ENCODE measurements around the gene NUP155.
"Not testable (repeated sequence)": the region's sequence is repeated elsewhere in the genome, so short reads cannot be mapped to it uniquely, and the experiment has no call there.

The NUP155 gene

GRCh38 chr5:37370864-37371726 lies at the start of gene NUP155:
NUP155 (minus strand) TSS chr5:37371106; CDS start chr5:37370977, 129 bp downstream.
- peak; percentile 96 for DNase-seq (ENCODE audit: low spot score)

- DNase-seq (ENCODE audit: low spot score) = no peak
These were observed 46.4 kb upstream of the NUP155 start for GRCh38 chr5:37417347-37417746.

GRCh38 chr5:37415456-37415855 lies 44.5 kb upstream of the NUP155 start:
- DNase-seq (ENCODE audit: low spot score) = not testable (repeated sequence)

- DNase-seq (ENCODE audit: low spot score) = no peak
These were observed 41.6 kb upstream of the NUP155 start for GRCh38 chr5:37412515-37412914.

- DNase-seq (ENCODE audit: low spot score) = no peak
These were observed 29.6 kb upstream of the NUP155 start for GRCh38 chr5:37400501-37400900.

- no peak for DNase-seq (ENCODE audit: low spot score)
These were observed 25.4 kb upstream of the NUP155 start for GRCh38 chr5:37396352-37396751.

- peak; percentile 9 for DNase-seq (ENCODE audit: low spot score)
These were observed 20.7 kb upstream of the NUP155 start for GRCh38 chr5:37391591-37391990.

- DNase-seq (ENCODE audit: low spot score) = peak; percentile 91
These were observed 8.3 kb upstream of the NUP155 start, which contains the start of gene WDR70 for GRCh38 chr5:37379100-37379628. WDR70 (plus strand) TSS chr5:37379318; CDS start chr5:37379368, 50 bp downstream.

- DNase-seq (ENCODE audit: low spot score) = not testable (repeated sequence)
These were observed 7.2 kb upstream of the NUP155 start for GRCh38 chr5:37378066-37378465.

- no peak for DNase-seq (ENCODE audit: low spot score)
These were observed 4.2 kb upstream of the NUP155 start for GRCh38 chr5:37375091-37375490.

- no peak for DNase-seq (ENCODE audit: low spot score)
These were observed 399 bp downstream of the NUP155 start for GRCh38 chr5:37370550-37370863.

GRCh38 chr5:37355161-37355560 lies 15.7 kb downstream of the NUP155 start:
- no peak for DNase-seq (ENCODE audit: low spot score)

GRCh38 chr5:37342741-37343140 lies 28.2 kb downstream of the NUP155 start:
- DNase-seq (ENCODE audit: low spot score) = not testable (repeated sequence)

GRCh38 chr5:37334754-37335153 lies 36.2 kb downstream of the NUP155 start:
- not testable (repeated sequence) for DNase-seq (ENCODE audit: low spot score)

GRCh38 chr5:37326536-37326935 lies 44.4 kb downstream of the NUP155 start:
- DNase-seq (ENCODE audit: low spot score) = no peak

GRCh38 chr5:37323607-37324006 lies 47.3 kb downstream of the NUP155 start:
- no peak for DNase-seq (ENCODE audit: low spot score)

GRCh38 chr5:37319037-37319782 lies 51.7 kb downstream of the NUP155 start:
- DNase-seq (ENCODE audit: low spot score) = no peak

GRCh38 chr5:37316027-37316426 lies 54.9 kb downstream of the NUP155 start:
- no peak for DNase-seq (ENCODE audit: low spot score)

GRCh38 chr5:37310360-37310759 lies 60.5 kb downstream of the NUP155 start:
- DNase-seq (ENCODE audit: low spot score) = no peak

GRCh38 chr5:37308793-37309192 lies 62.1 kb downstream of the NUP155 start:
- DNase-seq (ENCODE audit: low spot score) = no peak

GRCh38 chr5:37304888-37305287 lies 66.0 kb downstream of the NUP155 start:
- no peak for DNase-seq (ENCODE audit: low spot score)

GRCh38 chr5:37296313-37296712 lies 74.6 kb downstream of the NUP155 start:
- DNase-seq (ENCODE audit: low spot score) = not testable (repeated sequence)
